NB4 (cell line): ENCODE measurements around the gene FSTL4.

Experiments used
- DNase-seq: peaks from one replicate; pipeline ENCODE4 v3.0.0; 2010; ENCODE audit warnings: low read depth
- H3K4me3 ChIP-seq: one replicate; pipeline ENCODE4 v1.5.1; 2011; ENCODE audit warnings: mild to moderate bottlenecking, low read depth, low read length, moderate library complexity
- MYC ChIP-seq: IDR thresholded peaks from 2 replicates; pipeline ENCODE4 v1.6.1; 2011; ENCODE audit warnings: low read depth, low read length
- POLR2A ChIP-seq: IDR thresholded peaks from 2 replicates; pipeline ENCODE4 v1.6.1; 2011; ENCODE audit warnings: mild to moderate bottlenecking; ENCODE audit not compliant: insufficient read length; ENCODE audit errors: extremely low read depth
- TF ChIP-seq, protein P1 (sequence below): IDR thresholded peaks from 2 replicates; pipeline ENCODE4 v1.6.1; 2011; ENCODE audit warnings: low read depth, low read length
- TF ChIP-seq, protein P2 (sequence below): IDR thresholded peaks from one replicate; pipeline ENCODE4 v1.5.1; 2012; ENCODE audit warnings: low read depth, low read length

FSTL4 gene

DNA sequence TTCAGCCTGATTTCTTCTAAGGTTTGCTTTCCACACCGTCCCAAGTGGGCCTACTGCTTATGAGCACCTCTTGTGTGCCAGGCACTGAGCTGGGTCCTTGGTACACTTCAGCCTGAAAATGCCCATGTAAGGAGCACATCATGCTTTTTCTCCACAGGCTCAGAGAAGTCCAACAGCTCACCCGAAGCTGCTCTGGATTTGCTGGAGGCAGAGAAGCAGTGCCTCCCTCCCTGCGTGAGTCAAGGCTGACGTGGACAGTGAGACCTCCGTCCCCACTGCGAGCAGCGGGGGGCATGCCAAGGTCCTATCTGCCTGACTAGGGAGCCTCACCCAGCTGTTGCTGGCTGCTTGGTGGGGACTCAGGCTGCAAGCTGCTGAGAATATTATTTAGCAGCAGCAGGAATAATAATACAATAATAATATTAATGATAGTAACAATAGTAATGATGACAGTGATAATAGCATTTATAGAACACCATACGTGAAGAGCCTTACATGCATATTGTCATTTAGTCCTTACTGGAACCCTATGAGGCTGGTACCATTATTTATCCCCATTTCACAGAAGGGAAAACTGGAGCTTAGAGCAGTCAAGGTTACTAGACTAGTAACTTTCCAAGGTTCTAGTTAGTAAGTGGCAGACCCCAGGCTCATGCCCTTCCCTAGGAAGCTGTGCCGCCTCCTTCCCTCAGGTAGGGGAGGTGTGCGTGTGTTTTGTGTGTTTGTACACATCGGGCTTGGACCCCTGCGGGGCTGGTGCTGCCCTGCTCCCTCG is 365.8 kb downstream of the FSTL4 start:
- DNase-seq, result no peak
- TF ChIP-seq MYC (no peak), POLR2A (no peak)
- TF ChIP-seq, protein P1, sequence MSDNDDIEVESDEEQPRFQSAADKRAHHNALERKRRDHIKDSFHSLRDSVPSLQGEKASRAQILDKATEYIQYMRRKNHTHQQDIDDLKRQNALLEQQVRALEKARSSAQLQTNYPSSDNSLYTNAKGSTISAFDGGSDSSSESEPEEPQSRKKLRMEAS, result no peak
- TF ChIP-seq, protein P2, sequence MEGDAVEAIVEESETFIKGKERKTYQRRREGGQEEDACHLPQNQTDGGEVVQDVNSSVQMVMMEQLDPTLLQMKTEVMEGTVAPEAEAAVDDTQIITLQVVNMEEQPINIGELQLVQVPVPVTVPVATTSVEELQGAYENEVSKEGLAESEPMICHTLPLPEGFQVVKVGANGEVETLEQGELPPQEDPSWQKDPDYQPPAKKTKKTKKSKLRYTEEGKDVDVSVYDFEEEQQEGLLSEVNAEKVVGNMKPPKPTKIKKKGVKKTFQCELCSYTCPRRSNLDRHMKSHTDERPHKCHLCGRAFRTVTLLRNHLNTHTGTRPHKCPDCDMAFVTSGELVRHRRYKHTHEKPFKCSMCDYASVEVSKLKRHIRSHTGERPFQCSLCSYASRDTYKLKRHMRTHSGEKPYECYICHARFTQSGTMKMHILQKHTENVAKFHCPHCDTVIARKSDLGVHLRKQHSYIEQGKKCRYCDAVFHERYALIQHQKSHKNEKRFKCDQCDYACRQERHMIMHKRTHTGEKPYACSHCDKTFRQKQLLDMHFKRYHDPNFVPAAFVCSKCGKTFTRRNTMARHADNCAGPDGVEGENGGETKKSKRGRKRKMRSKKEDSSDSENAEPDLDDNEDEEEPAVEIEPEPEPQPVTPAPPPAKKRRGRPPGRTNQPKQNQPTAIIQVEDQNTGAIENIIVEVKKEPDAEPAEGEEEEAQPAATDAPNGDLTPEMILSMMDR, result no peak
- no peak overlapping the region for H3K4me3 ChIP-seq

DNA sequence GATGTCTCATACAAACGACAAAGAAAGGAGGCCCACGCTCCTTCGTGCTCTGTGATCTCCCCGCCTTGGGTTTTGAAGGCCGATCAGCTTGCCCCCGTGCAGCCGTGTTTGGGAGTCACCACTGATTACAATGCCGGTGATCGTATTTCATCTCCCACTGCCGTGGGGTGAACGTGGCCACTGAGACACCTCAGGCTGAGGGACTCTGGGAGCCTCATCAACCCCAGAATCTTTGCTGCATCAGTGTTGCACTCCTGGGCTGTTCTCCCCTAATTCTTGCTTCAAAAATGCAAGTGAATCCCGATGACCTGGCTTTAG is 366.3 kb downstream of the FSTL4 start:
- H3K4me3 ChIP-seq, result no peak overlapping the region
- no peak for TF ChIP-seq MYC
- TF ChIP-seq, protein P2, result no peak

GRCh38 chr5:133245191-133246052 is 366.9 kb downstream of the FSTL4 start:
- H3K4me3 ChIP-seq, result no peak overlapping the region
- DNase-seq, result peak; percentile 76
- TF ChIP-seq MYC (no peak), POLR2A (no peak)
- TF ChIP-seq, protein P1, result no peak
- TF ChIP-seq, protein P2, result no peak

More for the DNA sequence above, 366.3 kb downstream of the FSTL4 start:
- DNase-seq, result no peak

GRCh38 chr5:133244242-133244641 is 368.1 kb downstream of the FSTL4 start:
- H3K4me3 ChIP-seq, result no peak overlapping the region
- no peak for DNase-seq
- TF ChIP-seq, protein P2, result no peak
- TF ChIP-seq, protein P1, result no peak
- no peak for TF ChIP-seq POLR2A
- no peak for TF ChIP-seq MYC

DNA sequence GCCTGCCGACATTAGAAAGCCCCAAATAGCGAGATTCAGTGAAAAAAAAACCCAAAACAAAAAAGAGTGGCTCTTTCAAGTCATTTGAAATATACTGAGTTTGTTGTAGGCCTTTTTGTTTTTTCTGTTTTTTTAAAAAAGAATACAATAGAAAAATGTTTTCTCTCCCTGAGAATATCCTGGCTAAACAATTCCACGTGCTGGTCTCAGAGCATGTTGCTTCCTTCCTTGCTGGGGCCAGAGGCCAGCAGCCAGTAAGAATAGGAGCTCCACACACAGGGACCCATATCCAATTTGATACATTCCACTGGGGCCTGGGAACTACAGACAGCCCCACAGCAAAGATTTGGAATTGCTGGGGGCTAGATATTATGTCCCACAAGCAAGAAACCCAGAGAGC is 369.1 kb downstream of the FSTL4 start:
- H3K4me3 ChIP-seq, result no peak overlapping the region
- no peak for DNase-seq
- TF ChIP-seq, protein P1, result no peak
- no peak for TF ChIP-seq POLR2A
- TF ChIP-seq, protein P2, result no peak
- no peak for TF ChIP-seq MYC
